OCI-LY3 (cell line): ENCODE results near the gene AFMID.

Experiments used
- H2AFZ ChIP-seq: fragments of 200-600, 300-600 bp; shearing (Covaris generic); 2 replicates; pipeline ENCODE4 v1.6.0; 2014; ENCODE audit warnings: antibody characterized with exemption, low read depth, low read length
- H3K27ac ChIP-seq: fragments of 200-600, 300-600 bp; sonication (generic); 2 replicates; pipeline ENCODE4 v1.5.1; 2014; ENCODE audit warnings: mild to moderate bottlenecking, low read length, moderate library complexity, mixed read lengths
- H3K27me3 ChIP-seq: fragments of 200-600, 300-600 bp; sonication (generic); 2 replicates; pipeline ENCODE4 v1.6.1; 2014; ENCODE audit warnings: low read depth, low read length, mixed read lengths
- H3K36me3 ChIP-seq: fragments of 200-600, 300-600 bp; sonication (generic); replicated peaks from 2 replicates; pipeline ENCODE3; 2014; ENCODE audit warnings: low read depth, low read length, mixed read lengths
- H3K4me1 ChIP-seq: fragments of 300-600, 200-600 bp; sonication (generic); 2 replicates; pipeline ENCODE4 v1.6.1; 2014; ENCODE audit warnings: low read length, mixed read lengths
- H3K4me2 ChIP-seq: fragments of 200-600, 300-600 bp; sonication (generic); 2 replicates; pipeline ENCODE4 v1.6.1; 2014; ENCODE audit warnings: low read length, mixed read lengths
- H3K4me3 ChIP-seq: fragments of 300-600, 200-600 bp; sonication (generic); 2 replicates; pipeline ENCODE4 v1.5.1; 2014; ENCODE audit warnings: antibody characterized with exemption, mild to moderate bottlenecking, low read length, moderate library complexity
- H3K79me2 ChIP-seq: fragments of 300-600, 200-600 bp; shearing (Covaris generic); 2 replicates; pipeline ENCODE4 v1.6.1; 2014; ENCODE audit warnings: mild to moderate bottlenecking, low read length, mixed read lengths
- H3K9ac ChIP-seq: fragments of 300-600, 200-600 bp; shearing (Covaris generic); 2 replicates; pipeline ENCODE4 v1.6.0; 2014; ENCODE audit warnings: mild to moderate bottlenecking, low read length, moderate library complexity
- H3K9me3 ChIP-seq: fragments of 200-600, 300-600 bp; shearing (Covaris generic); 2 replicates; pipeline ENCODE4 v1.6.1; 2014; ENCODE audit warnings: low read length, mixed read lengths; ENCODE audit not compliant: insufficient read depth
- H4K20me1 ChIP-seq: fragments of 200-600, 300-600 bp; sonication (generic); 2 replicates; pipeline ENCODE4 v1.6.1; 2016; ENCODE audit warnings: low read length, mixed read lengths; ENCODE audit not compliant: insufficient read depth
- EZH2phosphoT487 ChIP-seq: fragments of 200-600 bp; shearing (Covaris generic); IDR thresholded peaks from 2 replicates; pipeline ENCODE4 v1.6.1; 2018; ENCODE audit warnings: antibody characterized with exemption, mixed run types, low read depth
- TF ChIP-seq, protein P1 (sequence below): fragments of 200-600, 300-600 bp; sonication (generic); IDR thresholded peaks from 2 replicates; pipeline ENCODE4 v1.5.1; 2014; ENCODE audit warnings: antibody characterized with exemption, low read length, low read depth

AFMID gene

DNA sequence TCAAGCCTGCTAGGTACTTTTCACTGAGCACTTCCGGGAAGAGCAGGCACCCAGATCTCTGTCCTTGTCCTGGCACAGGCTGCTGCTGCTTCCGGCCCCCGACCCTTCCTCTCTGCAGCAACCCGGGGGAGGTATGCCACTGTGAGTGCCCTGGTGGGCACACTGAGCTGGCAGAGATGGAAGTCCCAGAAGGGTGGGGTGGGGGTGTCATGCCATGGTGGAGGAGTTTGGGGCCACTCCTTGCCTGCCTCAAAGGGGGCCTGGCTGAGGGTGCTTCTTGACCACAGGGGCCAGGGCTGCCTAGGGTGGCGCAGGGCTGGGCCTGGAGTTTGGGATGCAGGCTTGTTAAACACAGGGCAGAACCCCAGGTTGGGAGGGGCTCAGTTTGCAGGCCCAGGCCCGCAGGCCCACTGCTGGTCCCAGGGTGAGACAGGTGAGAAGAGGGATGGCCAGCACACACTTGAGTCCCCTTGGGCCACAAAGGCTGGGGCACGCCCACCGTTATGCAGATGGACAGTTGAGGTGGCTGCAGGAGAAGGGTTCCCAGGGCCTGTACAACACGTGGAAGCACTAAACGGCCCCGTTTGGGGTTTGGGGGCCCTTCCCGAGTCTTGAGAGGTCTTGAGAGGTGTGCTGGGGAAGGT is 53.0 kb downstream of the AFMID start:
- H4K20me1 ChIP-seq, result no peaks in the 10 kb centered on the region
- H3K27me3 ChIP-seq, result no peaks in the 10 kb centered on the region
- H3K79me2 ChIP-seq, result no peaks in the 10 kb centered on the region
- H3K9me3 ChIP-seq, result no peaks in the 10 kb centered on the region
- H3K36me3 ChIP-seq, result no peaks in the 10 kb centered on the region
- no peak overlapping the region for H2AFZ ChIP-seq
- no peak for TF ChIP-seq EZH2phosphoT487
- TF ChIP-seq, protein P1, sequence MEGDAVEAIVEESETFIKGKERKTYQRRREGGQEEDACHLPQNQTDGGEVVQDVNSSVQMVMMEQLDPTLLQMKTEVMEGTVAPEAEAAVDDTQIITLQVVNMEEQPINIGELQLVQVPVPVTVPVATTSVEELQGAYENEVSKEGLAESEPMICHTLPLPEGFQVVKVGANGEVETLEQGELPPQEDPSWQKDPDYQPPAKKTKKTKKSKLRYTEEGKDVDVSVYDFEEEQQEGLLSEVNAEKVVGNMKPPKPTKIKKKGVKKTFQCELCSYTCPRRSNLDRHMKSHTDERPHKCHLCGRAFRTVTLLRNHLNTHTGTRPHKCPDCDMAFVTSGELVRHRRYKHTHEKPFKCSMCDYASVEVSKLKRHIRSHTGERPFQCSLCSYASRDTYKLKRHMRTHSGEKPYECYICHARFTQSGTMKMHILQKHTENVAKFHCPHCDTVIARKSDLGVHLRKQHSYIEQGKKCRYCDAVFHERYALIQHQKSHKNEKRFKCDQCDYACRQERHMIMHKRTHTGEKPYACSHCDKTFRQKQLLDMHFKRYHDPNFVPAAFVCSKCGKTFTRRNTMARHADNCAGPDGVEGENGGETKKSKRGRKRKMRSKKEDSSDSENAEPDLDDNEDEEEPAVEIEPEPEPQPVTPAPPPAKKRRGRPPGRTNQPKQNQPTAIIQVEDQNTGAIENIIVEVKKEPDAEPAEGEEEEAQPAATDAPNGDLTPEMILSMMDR, result no peak
- H3K4me3 ChIP-seq, result no peak overlapping the region
- no peak overlapping the region for H3K27ac ChIP-seq
- no peak overlapping the region for H3K4me2 ChIP-seq
- H3K4me1 ChIP-seq, result peaks cover 19% of the 10 kb centered on the region
- H3K9ac ChIP-seq, result no peak overlapping the region

DNA sequence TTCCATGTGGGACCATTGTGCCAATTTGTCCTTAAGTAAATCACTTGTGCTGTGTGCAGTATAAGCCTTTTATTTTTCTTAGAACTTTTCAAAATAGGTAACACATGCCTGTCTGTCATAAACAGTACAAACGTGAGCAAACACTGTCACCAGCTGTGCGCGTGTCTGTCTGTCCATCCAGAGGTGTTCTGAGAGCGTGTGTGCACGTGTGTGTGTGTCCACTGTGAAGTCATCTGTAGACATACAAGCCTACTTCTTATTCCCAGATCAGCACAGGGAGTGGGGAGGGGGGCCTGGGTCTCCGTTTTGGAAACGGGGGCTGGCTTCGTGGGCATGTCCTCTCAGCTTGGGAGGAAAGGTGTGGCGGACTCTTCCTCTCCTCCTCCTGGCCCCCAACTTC is 53.7 kb downstream of the AFMID start:
- H3K79me2 ChIP-seq, result no peaks in the 10 kb centered on the region
- H2AFZ ChIP-seq, result no peak overlapping the region
- no peak overlapping the region for H3K9ac ChIP-seq
- no peak overlapping the region for H3K27ac ChIP-seq
- peaks cover 17% of the 10 kb centered on the region for H3K4me1 ChIP-seq
- no peaks in the 10 kb centered on the region for H3K36me3 ChIP-seq
- no peak for TF ChIP-seq EZH2phosphoT487
- H3K27me3 ChIP-seq, result no peaks in the 10 kb centered on the region
- H3K9me3 ChIP-seq, result no peaks in the 10 kb centered on the region
- H4K20me1 ChIP-seq, result no peaks in the 10 kb centered on the region
- no peak overlapping the region for H3K4me3 ChIP-seq
- H3K4me2 ChIP-seq, result no peak overlapping the region

DNA sequence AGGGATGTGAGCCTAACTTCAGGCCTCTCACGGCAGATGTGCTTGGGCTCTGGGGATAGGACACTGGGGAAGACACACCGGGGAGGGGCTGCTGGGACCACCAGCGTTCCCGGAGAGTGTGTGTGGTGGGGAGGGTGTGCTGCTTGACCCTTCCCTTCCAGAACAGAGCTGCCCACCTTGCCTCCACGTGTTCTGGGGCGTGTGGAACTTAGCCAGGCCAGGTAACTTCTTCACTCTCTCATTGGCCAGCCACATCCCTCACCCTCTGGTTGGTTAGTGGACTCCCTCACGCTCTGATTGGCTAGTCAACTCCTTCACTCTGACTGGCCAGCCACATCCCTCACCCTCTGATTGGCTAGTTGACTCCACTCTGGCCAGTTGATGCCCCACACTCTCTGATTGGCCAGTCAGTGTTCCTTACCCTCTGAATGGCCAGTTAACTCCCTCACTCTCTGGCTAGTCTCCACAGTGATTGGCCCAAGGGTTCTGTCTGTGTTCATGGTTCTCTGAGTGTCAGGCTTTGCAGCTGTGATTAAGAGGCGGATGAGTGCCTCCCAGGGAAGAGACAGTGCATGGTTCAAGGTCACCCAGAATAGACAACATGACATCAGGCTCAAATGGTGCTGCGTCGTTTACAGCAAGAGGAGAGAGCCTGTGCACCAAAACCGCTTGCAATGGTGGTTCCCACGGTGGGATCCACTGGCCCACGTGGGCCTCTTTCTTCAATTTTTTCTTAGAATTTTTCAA is 54.3 kb downstream of the AFMID start:
- H4K20me1 ChIP-seq, result no peaks in the 10 kb centered on the region
- TF ChIP-seq EZH2phosphoT487, result no peak
- TF ChIP-seq, protein P1, result no peak
- no peaks in the 10 kb centered on the region for H3K27me3 ChIP-seq
- no peak overlapping the region for H3K27ac ChIP-seq
- no peak overlapping the region for H3K9ac ChIP-seq
- H3K4me3 ChIP-seq, result no peak overlapping the region
- no peak overlapping the region for H2AFZ ChIP-seq
- H3K4me2 ChIP-seq, result no peak overlapping the region
- H3K4me1 ChIP-seq, result peaks cover 16% of the 10 kb centered on the region
- H3K9me3 ChIP-seq, result no peaks in the 10 kb centered on the region
- H3K79me2 ChIP-seq, result no peaks in the 10 kb centered on the region
- H3K36me3 ChIP-seq, result no peaks in the 10 kb centered on the region

DNA sequence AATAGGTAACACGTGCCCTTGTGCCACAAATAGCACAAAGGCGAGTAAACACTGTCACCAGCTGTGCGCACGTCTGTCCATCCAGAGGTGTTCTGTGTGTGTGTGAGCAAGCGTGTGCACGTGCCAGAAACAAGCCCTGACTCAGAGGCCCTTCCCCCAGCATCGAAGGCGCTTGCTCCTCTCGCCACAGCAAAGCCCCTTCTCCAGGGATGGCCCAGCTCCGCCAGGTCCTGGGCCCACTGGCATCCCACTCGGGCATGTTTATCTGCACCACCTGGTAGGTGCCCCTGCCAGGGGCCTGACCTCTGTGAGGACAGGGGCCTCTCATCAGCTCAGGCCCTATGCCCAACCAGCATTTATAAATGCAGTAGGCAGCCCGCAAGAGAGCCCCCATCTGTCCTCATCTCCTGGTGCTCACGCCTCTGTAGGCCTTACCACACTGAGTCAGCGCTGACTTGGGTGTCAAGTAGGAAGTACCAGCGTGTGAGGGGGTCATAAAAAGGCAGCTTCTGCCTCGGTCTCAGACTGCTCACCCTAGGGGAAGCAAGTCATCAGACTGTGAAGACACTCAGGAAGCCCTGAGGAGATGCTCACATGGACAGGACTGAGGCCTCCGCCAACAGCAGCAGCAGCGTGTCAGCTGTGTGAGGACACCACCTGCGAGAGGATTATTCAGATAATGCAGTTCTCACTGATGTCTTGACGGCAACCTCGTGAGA is 55.0 kb downstream of the AFMID start:
- H3K27ac ChIP-seq, result no peak overlapping the region
- H3K79me2 ChIP-seq, result no peaks in the 10 kb centered on the region
- peaks cover 16% of the 10 kb centered on the region for H3K4me1 ChIP-seq
- TF ChIP-seq, protein P1, result no peak
- TF ChIP-seq EZH2phosphoT487, result no peak
- no peaks in the 10 kb centered on the region for H3K9me3 ChIP-seq
- no peak overlapping the region for H3K9ac ChIP-seq
- H2AFZ ChIP-seq, result 0 out of 2 replicates have a peak overlapping the region, but pooled peaks have one; percentile 45
- no peak overlapping the region for H3K4me2 ChIP-seq
- H3K27me3 ChIP-seq, result no peaks in the 10 kb centered on the region
- no peak overlapping the region for H3K4me3 ChIP-seq
- no peaks in the 10 kb centered on the region for H4K20me1 ChIP-seq
- no peaks in the 10 kb centered on the region for H3K36me3 ChIP-seq
